Head of caudate nucleus (tissue), 42 donors: ENCODE measurements around the gene DPP6.
"Not testable (repeated sequence)": the region's sequence is repeated elsewhere in the genome, so short reads cannot be mapped to it uniquely, and the experiment has no call there.

Experiments used
- DNase-seq, 42 donors: peaks; one replicate each; pipeline versions ENCODE4 v3.0.0 to v3.0.0-alpha.2; 2020 to 2021; ENCODE audit warnings: mixed read lengths in 7 of 42
- intact Hi-C: fragments of 100-400 bp; cut with DNase I; formaldehyde crosslinking; loops from one replicate; pipeline ENCODE4 v1.15.0; 2022

Gene DPP6

GRCh38 chr7:154051643-154052529 is at the start of gene DPP6:
Gene DPP6 (plus strand): TSS chr7:154052398.
- DNase-seq: peak in 19 of 42 donors; percentile 8 to 65 (median 30)

DNA sequence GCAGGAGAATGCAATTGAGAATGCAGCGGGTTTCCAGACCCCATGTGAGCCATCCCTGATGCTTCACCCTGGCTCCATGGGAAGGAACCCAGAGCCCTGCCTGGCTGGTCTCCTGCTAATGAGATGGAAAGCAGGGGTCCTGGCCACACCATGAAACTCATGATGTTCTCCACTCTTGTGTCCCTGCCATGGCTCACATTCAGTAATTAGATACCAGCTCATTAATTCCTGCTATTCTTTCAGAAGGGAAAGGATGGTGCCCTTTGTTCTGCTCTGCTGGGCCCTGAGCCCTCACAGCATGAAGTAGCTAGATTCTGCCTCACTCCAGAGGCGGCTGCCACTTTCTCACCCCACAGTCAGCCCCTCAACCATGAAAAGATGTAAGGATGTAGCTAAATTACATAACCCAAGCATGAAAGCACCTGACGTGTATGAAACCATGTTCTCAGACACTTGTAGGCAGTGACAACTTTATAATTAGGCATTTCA is 42.7 kb upstream of the DPP6 start:
- DNase-seq, intact Hi-C loops: not testable (repeated sequence)

More at GRCh38 chr7:154051643-154052529, at the start of gene DPP6:
- intact Hi-C loops: not testable (repeated sequence)

GRCh38 chr7:154010726-154011568 is 41.3 kb upstream of the DPP6 start:
- DNase-seq, intact Hi-C loops: not testable (repeated sequence)

GRCh38 chr7:154012800-154013199 is 39.4 kb upstream of the DPP6 start:
- intact Hi-C loops: not testable (repeated sequence)

DNA sequence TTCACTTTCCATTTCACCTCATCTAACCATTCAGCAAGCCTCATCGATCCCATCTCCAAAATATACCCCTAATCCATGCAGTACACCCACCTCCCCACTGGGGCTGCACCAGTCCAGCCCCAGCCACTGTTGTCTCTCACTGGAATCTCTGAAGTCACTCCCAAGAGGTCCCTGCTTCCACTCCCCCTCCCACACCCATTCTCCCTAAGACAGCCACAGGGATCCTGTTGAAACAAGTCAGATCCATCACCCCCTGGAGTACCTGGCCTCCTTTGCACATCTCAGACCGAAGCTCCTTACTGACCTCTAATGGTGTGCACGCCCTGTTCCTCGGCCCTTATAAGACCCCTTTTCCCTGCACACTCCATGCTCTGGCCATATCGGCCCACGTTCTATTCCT is 36.6 kb upstream of the DPP6 start:
- intact Hi-C loops: not testable (repeated sequence)

More at GRCh38 chr7:154012800-154013199, 39.4 kb upstream of the DPP6 start:
- DNase-seq: not testable (repeated sequence)

DNA sequence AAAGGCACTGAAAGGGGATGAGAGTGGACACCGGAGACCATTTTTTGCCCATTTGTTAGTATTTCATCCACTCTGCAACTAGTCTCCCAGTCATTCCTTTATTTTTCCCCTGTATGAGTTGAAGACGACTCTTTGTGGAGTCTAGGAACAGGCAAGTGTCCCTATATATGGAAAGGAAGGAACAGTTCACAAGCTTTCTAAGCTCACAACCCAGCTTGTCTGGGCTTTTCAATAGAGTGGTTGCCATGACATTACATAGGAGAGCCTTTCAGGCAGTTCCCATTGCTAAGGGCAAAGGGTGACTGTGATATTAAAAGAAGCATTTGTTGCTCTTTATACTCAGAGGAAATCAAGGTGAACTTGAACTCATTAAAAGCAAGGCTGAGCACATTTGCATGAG is 33.8 kb upstream of the DPP6 start:
- intact Hi-C loops: not testable (repeated sequence)

More for the DNA sequence above, 36.6 kb upstream of the DPP6 start:
- not testable (repeated sequence) for DNase-seq

GRCh38 chr7:154027805-154028204 is 24.4 kb upstream of the DPP6 start:
- DNase-seq, intact Hi-C loops: not testable (repeated sequence)

More for the DNA sequence above, 33.8 kb upstream of the DPP6 start:
- not testable (repeated sequence) for DNase-seq

DNA sequence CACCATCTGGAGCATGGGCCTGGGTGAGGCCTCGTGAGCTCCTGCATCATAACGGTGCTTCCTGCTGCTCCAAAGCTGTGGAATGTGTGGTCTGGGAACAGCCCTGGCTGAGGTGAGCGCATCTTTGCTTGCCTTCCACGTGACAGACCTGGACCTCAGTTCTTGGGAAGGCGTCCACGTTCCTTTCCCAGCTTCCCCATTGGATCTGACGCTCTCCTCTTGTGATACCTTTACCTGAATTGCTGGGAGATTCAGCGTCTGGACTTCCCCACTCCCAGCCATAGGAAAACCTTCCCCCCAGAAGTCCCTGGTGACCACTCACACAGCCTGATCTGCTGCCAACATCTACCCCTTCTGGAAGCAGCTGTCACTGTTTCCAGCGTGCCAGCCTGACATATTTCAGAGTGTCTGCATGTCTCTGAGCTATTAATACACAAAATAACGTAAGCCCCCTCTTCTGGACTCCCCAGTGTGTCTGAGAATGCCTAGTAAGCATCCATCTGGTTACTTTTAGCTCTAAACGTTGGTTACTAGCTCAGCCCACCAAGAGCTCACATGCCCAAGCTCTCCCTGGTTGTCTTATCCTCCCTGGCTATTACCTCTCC is 21.6 kb upstream of the DPP6 start:
- intact Hi-C loops, DNase-seq: not testable (repeated sequence)

GRCh38 chr7:154039466-154040165 is 12.6 kb upstream of the DPP6 start:
- DNase-seq: peak in 38 of 42 donors; percentile 28 to 92 (median 72)
- intact Hi-C loops: not testable (repeated sequence)

GRCh38 chr7:154050394-154050793 is 1.8 kb upstream of the DPP6 start:
- DNase-seq, intact Hi-C loops: not testable (repeated sequence)

- intact Hi-C loops: not testable (repeated sequence)
- DNase-seq: peak in 15 of 42 donors; percentile 7 to 44 (median 29)
Measured at GRCh38 chr7:154051006-154051642, 1.1 kb upstream of the DPP6 start.

GRCh38 chr7:154052530-154053252 is 493 bp downstream of the DPP6 start:
- intact Hi-C loops: not testable (repeated sequence)
- peak in 36 of 42 donors; percentile 31 to 76 (median 57) for DNase-seq

GRCh38 chr7:154053466-154054312 is 1.5 kb downstream of the DPP6 start:
- peak in 2 of 42 donors; percentile 10 to 38 for DNase-seq
- intact Hi-C loops: not testable (repeated sequence)

GRCh38 chr7:154054664-154055063 is 2.5 kb downstream of the DPP6 start:
- intact Hi-C loops, DNase-seq: not testable (repeated sequence)

GRCh38 chr7:154055491-154056106 is 3.4 kb downstream of the DPP6 start:
- intact Hi-C loops: not testable (repeated sequence)
- DNase-seq: peak in 37 of 42 donors; percentile 12 to 87 (median 53)

DNA sequence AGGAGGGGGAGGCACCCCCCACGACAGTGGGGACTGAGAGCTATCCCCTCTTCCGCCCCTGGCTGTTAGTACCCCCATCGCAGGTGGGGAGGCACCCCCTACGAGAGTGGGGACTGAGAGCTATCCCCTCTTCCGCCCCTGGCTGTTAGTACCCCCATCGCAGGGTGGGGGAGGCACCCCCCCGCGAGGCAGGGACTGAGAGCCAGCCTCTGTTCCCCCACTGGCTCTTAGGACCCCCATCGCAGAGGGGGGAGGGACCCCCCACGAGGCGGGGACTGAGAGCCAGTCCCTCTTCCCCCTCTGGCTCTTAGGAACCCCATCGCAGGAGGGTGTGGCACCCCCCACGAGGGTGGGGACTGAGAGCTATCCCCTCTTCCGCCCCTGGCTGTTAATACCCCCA is 6.6 kb downstream of the DPP6 start:
- intact Hi-C loops, DNase-seq: not testable (repeated sequence)
